ENCODE data around the gene PRND.
A peak's percentile ranks its signal among the peaks of the same experiment; 100 is the strongest.
"Not testable (repeated sequence)": the region's sequence is repeated elsewhere in the genome, so short reads cannot be mapped to it uniquely, and the experiment has no call there.

PRND gene

GRCh38 chr20:4766631-4767030 is 44.9 kb downstream of the PRND start:
- H3K4me1 ChIP-seq (ENCODE audit: control insufficient read depth in 1 of 2, insufficient read depth in 1 of 2, low read depth in 1 of 2, low read length in 1 of 2) = peaks cover 40% of the 10 kb centered on the region in 2 experiments
- peak overlapping the region; percentile 84 for H3K27ac ChIP-seq

GRCh38 chr20:4767084-4767483 is 45.4 kb downstream of the PRND start:
- TF ChIP-seq CTCF (IDR thresholded peaks at IDR 0.05) = no peak
- Histone ChIP-seq H3K4me1 (ENCODE audit: control insufficient read depth in 1 of 2, insufficient read depth in 1 of 2, low read depth in 1 of 2, low read length in 1 of 2) (peaks cover 38% of the 10 kb centered on the region in 2 experiments), H3K27ac (peak overlapping the region; percentile 84), H3K4me3 (ENCODE audit: low read depth in 1 of 2, low read length in 1 of 2) (peak overlapping the region in 1 of 2 experiments; percentile 22), H3K9me3 (peaks cover 8% of the 10 kb centered on the region), H3K27me3 (no peaks in the 10 kb centered on the region), H3K36me3 (no peaks in the 10 kb centered on the region)

More at GRCh38 chr20:4766631-4767030, 44.9 kb downstream of the PRND start:
- Histone ChIP-seq H3K27me3 (no peaks in the 10 kb centered on the region), H3K36me3 (no peaks in the 10 kb centered on the region), H3K4me3 (ENCODE audit: low read depth in 1 of 2, low read length in 1 of 2) (peak overlapping the region in 1 of 2 experiments; percentile 22), H3K9me3 (peaks cover 4% of the 10 kb centered on the region)
- TF ChIP-seq CTCF (IDR thresholded peaks at IDR 0.05) = peak; percentile 12

GRCh38 chr20:4769328-4769727 is 47.6 kb downstream of the PRND start:
- no peak overlapping the region for H3K4me3 ChIP-seq (ENCODE audit: low read depth in 1 of 2, low read length in 1 of 2)
- TF ChIP-seq CTCF (IDR thresholded peaks at IDR 0.05) = no peak
- no peaks in the 10 kb centered on the region for H3K36me3 ChIP-seq
- H3K27ac ChIP-seq = no peak overlapping the region
- H3K4me1 ChIP-seq (ENCODE audit: control insufficient read depth in 1 of 2, insufficient read depth in 1 of 2, low read depth in 1 of 2, low read length in 1 of 2) = peaks cover 30 to 33% of the 10 kb centered on the region in 2 experiments
- H3K27me3 ChIP-seq = no peaks in the 10 kb centered on the region
- peaks cover 10% of the 10 kb centered on the region for H3K9me3 ChIP-seq

GRCh38 chr20:4770026-4770425 is 48.3 kb downstream of the PRND start:
- Histone ChIP-seq H3K4me3 (ENCODE audit: low read depth in 1 of 2, low read length in 1 of 2) (no peak overlapping the region), H3K27me3 (no peaks in the 10 kb centered on the region), H3K4me1 (ENCODE audit: control insufficient read depth in 1 of 2, insufficient read depth in 1 of 2, low read depth in 1 of 2, low read length in 1 of 2) (peaks cover 24 to 26% of the 10 kb centered on the region in 2 experiments), H3K36me3 (no peaks in the 10 kb centered on the region), H3K27ac (no peak overlapping the region), H3K9me3 (peaks cover 10% of the 10 kb centered on the region)
- no peak for TF ChIP-seq CTCF (IDR thresholded peaks at IDR 0.05)

GRCh38 chr20:4771004-4771403 is 49.3 kb downstream of the PRND start:
- H3K4me3 ChIP-seq (ENCODE audit: low read depth in 1 of 2, low read length in 1 of 2) = no peak overlapping the region
- peaks cover 23 to 25% of the 10 kb centered on the region in 2 experiments for H3K4me1 ChIP-seq (ENCODE audit: control insufficient read depth in 1 of 2, insufficient read depth in 1 of 2, low read depth in 1 of 2, low read length in 1 of 2)
- no peak for TF ChIP-seq CTCF (IDR thresholded peaks at IDR 0.05)
- H3K9me3 ChIP-seq = peaks cover 10% of the 10 kb centered on the region
- no peaks in the 10 kb centered on the region for H3K27me3 ChIP-seq
- H3K36me3 ChIP-seq = no peaks in the 10 kb centered on the region
- H3K27ac ChIP-seq = no peak overlapping the region

- no peak for TF ChIP-seq CTCF (IDR thresholded peaks at IDR 0.05)
- Histone ChIP-seq H3K27ac (no peak overlapping the region), H3K4me1 (ENCODE audit: control insufficient read depth in 1 of 2, insufficient read depth in 1 of 2, low read depth in 1 of 2, low read length in 1 of 2) (peaks cover 19 to 20% of the 10 kb centered on the region in 2 experiments), H3K36me3 (peaks cover 3% of the 10 kb centered on the region), H3K27me3 (no peaks in the 10 kb centered on the region), H3K4me3 (ENCODE audit: low read depth in 1 of 2, low read length in 1 of 2) (no peak overlapping the region), H3K9me3 (peaks cover 10% of the 10 kb centered on the region)
These were observed 50.4 kb downstream of the PRND start for GRCh38 chr20:4772132-4772531.

- H3K4me3 ChIP-seq (ENCODE audit: low read depth in 1 of 2, low read length in 1 of 2); H3K27me3 ChIP-seq; H3K27ac ChIP-seq: not testable (repeated sequence)
- Histone ChIP-seq H3K4me1 (ENCODE audit: control insufficient read depth in 1 of 2, insufficient read depth in 1 of 2, low read depth in 1 of 2, low read length in 1 of 2) (peaks cover 13% of the 10 kb centered on the region in 2 experiments), H3K9me3 (peaks cover 10% of the 10 kb centered on the region), H3K36me3 (peaks cover 12% of the 10 kb centered on the region)
These were observed 51.3 kb downstream of the PRND start for GRCh38 chr20:4773014-4773413.

Measured in neutrophil (primary cell).